Activated naive CD4-positive, alpha-beta T cell treated with Interleukin-2 at 50 U/mL for 16 hours (primary cell): ENCODE results near the gene PSD2.

Experiments used
- DNase-seq: peaks from one replicate; pipeline ENCODE4 v3.0.0-alpha.2; 2020

The PSD2 gene

GRCh38 chr5:139795074-139796001 is at the start of gene PSD2:
PSD2 (plus strand) TSS chr5:139795808; CDS start chr5:139809441, 13,633 bp downstream.
- DNase-seq, result peak; percentile 25

- peak; percentile 77 for DNase-seq
Observed at GRCh38 chr5:139746691-139747582, 48.7 kb upstream of the PSD2 start.

GRCh38 chr5:139747583-139748504 is 47.8 kb upstream of the PSD2 start:
- DNase-seq, result peak; percentile 61

DNA sequence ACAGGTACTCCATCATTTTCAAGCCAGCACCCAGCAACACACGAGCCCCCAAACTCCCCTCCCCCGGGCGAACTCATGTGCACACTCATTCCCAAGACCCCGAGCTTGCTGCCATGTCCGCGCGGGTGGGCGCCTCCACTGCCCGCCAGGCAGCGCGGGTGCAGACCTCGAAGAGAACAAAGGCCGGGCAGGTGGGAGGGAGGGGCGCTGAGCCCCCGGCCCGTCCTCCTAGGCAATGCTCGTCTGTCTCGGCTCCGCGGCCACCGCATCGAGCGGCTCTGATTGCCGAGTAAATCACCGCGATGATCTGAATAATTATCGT is 47.1 kb upstream of the PSD2 start:
- DNase-seq, result no peak

DNA sequence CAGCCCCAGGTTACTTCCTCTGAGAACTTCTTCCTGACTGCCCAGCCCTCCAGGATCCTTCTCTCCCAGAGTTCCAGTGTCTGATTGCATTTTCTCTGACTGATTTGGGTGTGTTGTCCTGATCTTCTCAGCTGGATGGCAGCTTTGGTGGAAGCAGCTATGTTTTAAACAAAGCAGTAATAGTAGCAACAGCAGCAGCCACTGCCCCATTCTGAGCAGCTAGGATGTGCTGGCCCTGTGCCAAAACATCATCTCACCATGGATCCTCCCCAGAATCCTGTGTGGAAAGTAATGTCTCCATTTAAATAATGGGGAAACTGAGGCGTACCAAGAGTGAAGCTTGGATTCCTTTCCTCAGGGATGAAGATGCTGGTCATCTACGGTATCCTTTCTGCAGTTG is 46.4 kb upstream of the PSD2 start:
- DNase-seq, result no peak

DNA sequence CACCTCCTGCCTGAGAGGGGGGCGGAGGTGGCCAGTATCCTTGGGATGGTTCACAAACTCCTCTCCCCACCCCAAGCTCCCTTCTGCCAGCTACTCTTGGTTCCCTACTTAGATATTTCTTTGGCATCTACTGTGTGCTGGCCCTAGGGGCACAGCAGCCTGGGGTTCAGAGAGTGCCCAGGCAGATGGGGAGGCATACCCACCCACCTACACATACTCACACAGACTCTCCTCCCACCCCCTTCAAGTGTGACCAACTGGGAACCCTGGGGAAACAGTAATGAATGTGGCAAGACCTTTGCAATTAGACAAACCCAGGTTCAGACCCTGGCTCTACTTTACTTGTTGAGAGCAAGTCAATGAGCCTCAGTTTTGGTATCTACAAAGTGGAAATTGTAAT is 44.4 kb upstream of the PSD2 start:
- no peak for DNase-seq

- no peak for DNase-seq
Observed at GRCh38 chr5:139752506-139753473, 42.8 kb upstream of the PSD2 start.

DNA sequence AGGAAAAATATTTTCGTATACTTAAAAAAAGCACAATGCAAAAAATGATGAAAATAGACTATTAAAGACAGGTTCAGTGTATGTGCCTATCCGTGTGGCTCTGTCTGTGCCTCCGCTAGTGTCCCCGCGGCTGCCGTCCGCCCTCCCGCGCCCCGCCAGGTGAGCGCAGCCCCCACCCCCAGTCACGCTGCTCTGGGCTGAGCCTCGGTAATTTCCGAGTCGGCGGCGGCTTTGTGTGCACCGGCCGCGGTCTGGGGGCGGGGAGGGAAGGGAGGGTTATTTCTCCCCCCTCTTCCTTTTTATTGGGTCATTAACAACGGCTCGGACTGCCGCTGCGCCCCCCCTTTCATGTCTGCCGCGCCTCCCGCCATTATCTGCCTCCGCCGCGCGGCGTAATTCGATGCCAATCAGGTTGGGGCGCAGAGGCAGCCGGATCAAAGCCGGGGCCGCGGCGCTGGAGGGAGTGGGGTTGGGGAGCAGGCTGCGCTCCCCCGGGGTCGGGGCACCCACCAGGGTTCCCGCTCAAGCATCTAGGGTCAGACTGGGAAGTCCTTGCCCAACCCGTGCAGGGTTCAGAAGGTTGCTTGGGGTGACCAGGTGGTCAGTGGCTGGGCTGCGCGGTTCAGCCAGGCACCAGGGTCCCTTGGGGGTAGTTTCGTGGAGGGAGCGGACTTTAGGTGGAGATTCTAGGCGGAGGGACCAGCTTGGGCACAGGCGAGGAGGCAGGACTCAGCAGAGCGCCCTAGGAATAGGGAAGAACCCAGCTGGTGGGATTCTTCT is 39.5 kb upstream of the PSD2 start:
- no peak for DNase-seq

DNA sequence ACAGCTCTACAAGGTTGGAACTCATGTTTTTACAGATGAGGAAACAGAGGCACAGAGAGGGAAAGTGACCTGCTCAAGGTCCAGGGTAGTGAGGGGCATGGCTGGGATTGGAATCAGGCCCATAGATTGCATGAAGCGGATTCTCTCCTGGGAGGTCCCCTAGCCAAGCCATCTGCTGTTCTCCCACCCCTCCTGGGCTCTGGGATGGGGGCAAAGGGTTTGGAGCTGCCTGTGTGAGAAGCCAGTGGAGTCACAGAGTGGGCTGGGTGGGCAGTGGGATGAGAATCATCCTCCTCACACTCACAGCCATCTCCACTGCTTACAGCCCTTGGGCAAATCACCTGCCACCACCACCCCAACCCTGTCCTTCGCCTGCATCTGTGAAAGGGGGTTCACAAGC is 38.6 kb upstream of the PSD2 start:
- no peak for DNase-seq

DNA sequence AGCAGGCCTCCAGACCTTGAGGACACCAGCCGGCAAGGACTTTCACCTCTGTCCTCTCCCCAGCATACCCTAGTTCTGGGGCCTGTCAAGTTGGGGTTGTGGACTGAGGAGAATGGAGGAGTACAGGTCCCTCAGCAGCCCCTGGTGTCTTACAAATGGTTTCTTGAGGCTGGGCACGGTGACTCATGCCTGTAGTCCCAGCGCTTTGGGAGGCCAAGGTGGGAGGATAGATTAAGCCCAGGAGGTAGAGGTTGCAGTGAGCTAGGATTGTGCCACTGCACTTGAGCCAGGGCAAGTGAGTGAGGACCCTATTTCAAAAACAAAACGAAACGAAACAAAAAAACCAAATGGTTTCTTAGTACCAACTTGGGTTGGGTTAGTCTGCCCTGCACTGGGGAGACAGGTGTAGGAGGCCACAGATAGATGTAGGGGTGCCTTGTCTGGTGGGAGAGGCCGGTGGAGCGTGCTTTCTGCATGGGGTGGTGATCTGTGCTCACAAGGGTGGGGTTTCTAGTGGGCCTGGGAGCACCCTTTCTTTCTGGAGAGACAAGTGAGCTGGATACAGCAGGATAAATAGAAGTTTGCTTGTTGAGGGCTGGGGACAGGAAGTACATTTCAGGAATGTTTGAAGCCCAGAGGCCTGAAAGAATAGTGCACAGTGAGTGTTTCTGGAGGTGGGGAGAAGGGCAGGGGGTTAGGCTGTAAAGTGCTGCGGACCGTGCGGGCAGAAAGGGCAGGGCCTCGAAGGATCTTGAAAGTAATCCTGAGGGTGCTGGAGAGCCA is 37.7 kb upstream of the PSD2 start:
- DNase-seq, result no peak

GRCh38 chr5:139758510-139759075 is 37.0 kb upstream of the PSD2 start:
- DNase-seq, result no peak

DNA sequence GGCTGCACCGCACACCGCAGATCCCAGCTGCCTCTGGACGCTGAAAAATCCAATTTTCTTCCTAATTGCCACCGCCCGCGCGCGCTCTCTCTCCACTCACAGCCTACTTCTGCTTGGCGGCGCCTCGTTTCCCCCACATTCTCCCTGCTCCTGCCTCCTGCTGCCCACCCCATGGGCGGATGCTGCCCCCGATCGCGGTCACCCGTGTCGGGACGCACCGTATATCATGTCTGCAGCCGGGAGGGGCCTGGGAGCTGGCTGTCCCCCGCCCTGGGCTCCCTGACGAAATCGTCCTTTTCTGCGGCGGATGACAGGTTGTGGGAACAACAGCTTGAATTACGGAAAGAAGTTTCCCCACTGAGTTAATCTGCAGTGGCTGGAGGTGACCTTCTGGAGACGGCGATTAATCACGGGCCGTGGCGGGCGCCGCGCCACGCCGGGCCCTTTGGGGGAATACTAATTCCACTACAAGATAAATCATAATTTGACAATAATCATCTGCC is 36.3 kb upstream of the PSD2 start:
- no peak for DNase-seq

- DNase-seq, result no peak
Observed at GRCh38 chr5:139760066-139761056, 35.2 kb upstream of the PSD2 start.

DNA sequence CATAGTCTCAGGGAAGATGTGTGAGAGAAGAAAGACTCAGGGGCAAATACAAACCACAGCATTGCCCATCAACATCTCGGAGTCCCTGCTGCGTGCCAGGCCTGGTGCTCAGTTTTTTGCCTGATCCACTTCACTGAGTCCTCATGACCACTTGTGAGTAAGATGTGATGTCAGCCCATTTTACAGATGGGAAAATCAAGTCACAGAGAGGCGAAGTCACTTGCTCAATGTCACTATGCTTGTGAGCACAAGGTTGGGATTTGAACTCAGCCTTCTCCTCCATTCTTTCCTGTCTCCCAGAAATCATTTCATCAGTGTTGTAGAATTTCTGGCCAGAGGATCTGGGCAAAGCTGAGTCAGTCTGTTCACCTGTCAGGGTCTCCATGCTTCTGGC is 34.6 kb upstream of the PSD2 start:
- no peak for DNase-seq

- no peak for DNase-seq
Observed at GRCh38 chr5:139761501-139761900, 34.1 kb upstream of the PSD2 start.

DNA sequence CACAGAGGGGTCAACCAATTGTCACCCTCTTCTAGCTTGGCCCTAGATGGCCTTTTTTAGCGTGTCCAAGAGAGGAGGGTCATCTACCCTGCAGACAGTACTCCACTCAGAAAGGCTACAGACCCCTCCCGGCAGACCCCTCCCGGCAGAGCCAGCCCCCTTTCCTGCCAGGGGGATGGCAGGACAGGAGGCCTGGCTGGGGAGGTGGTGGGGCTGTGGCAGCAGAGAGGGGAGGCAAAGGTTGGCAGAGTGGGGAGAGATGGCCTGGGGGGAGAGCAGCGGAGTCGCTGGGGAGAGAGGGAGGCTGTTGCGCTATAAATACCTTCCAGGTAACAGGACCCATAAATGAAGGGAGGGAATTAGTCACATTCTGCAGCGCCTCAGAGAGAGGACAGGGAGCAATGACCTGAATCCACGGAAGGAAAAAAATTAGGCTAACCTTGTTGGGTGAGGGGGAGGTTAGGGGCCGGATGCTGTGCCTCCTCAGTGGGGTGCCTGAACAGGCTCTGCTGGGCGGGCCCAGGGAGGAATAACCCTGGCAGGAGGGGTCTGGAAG is 32.9 kb upstream of the PSD2 start:
- DNase-seq, result no peak

DNA sequence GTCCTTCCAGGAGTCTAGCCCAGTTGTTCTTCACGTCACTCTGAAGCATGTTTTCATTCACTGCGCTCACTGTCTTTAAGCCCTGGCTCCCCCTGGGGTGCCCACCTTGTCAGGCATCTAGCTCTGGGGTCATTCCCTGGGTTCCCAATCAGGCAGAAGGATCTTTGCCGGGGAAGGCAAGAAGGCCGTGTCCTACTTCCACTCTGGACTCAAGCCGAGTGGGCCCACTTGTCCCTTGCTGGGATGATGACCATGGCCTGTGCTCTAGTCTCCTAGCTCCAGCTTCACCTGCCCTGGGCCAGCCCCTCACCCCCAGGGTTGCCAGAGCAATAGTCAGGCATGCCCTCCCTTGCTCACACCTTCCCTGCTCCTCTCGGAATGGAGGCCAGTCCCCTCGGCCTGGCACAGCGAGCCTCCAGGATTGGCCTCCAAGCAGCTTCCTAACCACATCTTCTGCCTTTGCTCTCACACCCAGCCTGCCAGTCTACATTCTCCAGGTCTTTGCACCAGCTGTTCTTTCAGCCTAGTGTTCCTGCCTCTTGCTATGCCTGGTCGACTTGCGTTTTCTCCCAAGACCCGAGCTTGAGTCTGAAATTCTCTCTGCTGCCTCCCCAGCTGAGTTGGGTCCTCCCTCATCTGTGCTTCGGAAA is 32.2 kb upstream of the PSD2 start:
- no peak for DNase-seq
